SK-N-SH (cell line): ENCODE data around the gene ARHGAP15. TPM values are rescaled to one million over a fixed set of nuclear protein-coding genes. Genes with fewer than 3 reads are reported as not detected.

Experiments
- CTCF ChIA-PET: fragments of 300-600, 350-600 bp; formaldehyde crosslinking; extraction: SDS; loops from one replicate; lab custom pipeline; 2021; lab: Yijun Ruan, JAX
- POLR2A ChIA-PET: fragments of 350-600 bp; sonication (Branson Sonifier 250); formaldehyde crosslinking; extraction: SDS; loops from one replicate; lab custom pipeline; 2020; ENCODE audit warnings: antibody characterized with exemption, inconsistent platforms; lab: Yijun Ruan, JAX
- DNase-seq: peaks from one replicate; pipeline ENCODE4 v3.0.0; 2012
- H2AFZ ChIP-seq: fragments of 200-600 bp; sonication (generic); 2 replicates; pipeline ENCODE4 v1.8.1; 2016; ENCODE audit warnings: antibody characterized with exemption, mild to moderate bottlenecking, low read depth
- H3F3A ChIP-seq: fragments of 200-600 bp; sonication (generic); replicated peaks from 2 replicates; pipeline ENCODE3; 2016; ENCODE audit warnings: antibody characterized with exemption, mild to moderate bottlenecking; ENCODE audit not compliant: insufficient read depth
- H3K27ac ChIP-seq, 2 experiments: fragments of 200-500 bp in 1 of 2; fragments of 200-600 bp in 1 of 2; sonication (Bioruptor generic) in 1 of 2; sonication (generic), shearing (Covaris generic) in 1 of 2; 2 replicates each; pipeline versions ENCODE4 v1.5.1 to v1.6.1; 2014 to 2016; ENCODE audit warnings: low read depth in 2 of 2, inconsistent platforms in 1 of 2, low read length in 1 of 2, mild to moderate bottlenecking in 1 of 2, mixed read lengths in 1 of 2
- H3K27me3 ChIP-seq: fragments of 200-600 bp; sonication (generic), shearing (Covaris generic); 2 replicates; pipeline ENCODE4 v1.6.1; 2016; ENCODE audit warnings: mixed run types; ENCODE audit not compliant: insufficient read depth
- H3K36me3 ChIP-seq, 2 experiments: fragments of 200-500 bp in 1 of 2; fragments of 200-600 bp in 1 of 2; sonication (Bioruptor generic) in 1 of 2; sonication (generic) in 1 of 2; replicated peaks in 1 of 2; 2 replicates each; pipeline versions ENCODE3 to v1.5.1; 2014 to 2016; ENCODE audit warnings: low read length in 1 of 2, mild to moderate bottlenecking in 1 of 2; ENCODE audit not compliant: insufficient read depth in 2 of 2, control insufficient read depth in 1 of 2
- H3K4me1 ChIP-seq, 2 experiments: fragments of 200-500 bp in 1 of 2; fragments of 200-600 bp in 1 of 2; sonication (Bioruptor generic) in 1 of 2; sonication (generic), shearing (Covaris generic) in 1 of 2; 2 replicates each; pipeline versions ENCODE4 v1.5.1 to v1.6.1; 2014 to 2016; ENCODE audit warnings: low read depth in 1 of 2, low read length in 1 of 2, mixed run types in 1 of 2; ENCODE audit not compliant: insufficient read depth in 2 of 2, control insufficient read depth in 1 of 2
- H3K4me2 ChIP-seq: fragments of 200-600 bp; sonication (generic), shearing (Covaris generic); 2 replicates; pipeline ENCODE4 v1.6.1; 2017; ENCODE audit warnings: mixed run types
- H3K4me3 ChIP-seq, 2 experiments: fragments of 200-500 bp in 1 of 2; fragments of 200-600 bp in 1 of 2; sonication (Bioruptor generic) in 1 of 2; sonication (generic), shearing (Covaris generic) in 1 of 2; 2 replicates each; pipeline versions ENCODE4 v1.5.1 to v1.8.1; 2014 to 2016; ENCODE audit warnings: low read depth in 2 of 2, inconsistent platforms in 1 of 2, low read length in 1 of 2, mild to moderate bottlenecking in 1 of 2, mixed read lengths in 1 of 2, moderate library complexity in 1 of 2
- H3K79me2 ChIP-seq: fragments of 200-600 bp; sonication (generic); 2 replicates; pipeline ENCODE4 v1.8.1; 2017; ENCODE audit warnings: mild to moderate bottlenecking; ENCODE audit not compliant: insufficient read depth
- H3K9ac ChIP-seq: fragments of 200-600 bp; sonication (generic); 2 replicates; pipeline ENCODE4 v1.6.1; 2017; ENCODE audit warnings: mixed run types
- H3K9me2 ChIP-seq: fragments of 200-600 bp; sonication (generic); 2 replicates; pipeline ENCODE4 v1.6.1; 2017; ENCODE audit warnings: mixed run types
- H3K9me3 ChIP-seq: fragments of 200-600 bp; sonication (generic); 2 replicates; pipeline ENCODE4 v1.6.1; 2017; ENCODE audit warnings: mixed run types, mild to moderate bottlenecking, moderate library complexity
- H4K20me1 ChIP-seq: fragments of 200-600 bp; sonication (generic); 2 replicates; pipeline ENCODE4 v1.6.1; 2017; ENCODE audit warnings: mild to moderate bottlenecking, mixed run types; ENCODE audit not compliant: insufficient read depth
- ELF1 ChIP-seq: IDR thresholded peaks from 2 replicates; pipeline ENCODE4 v1.4.0; 2012
- FOSL2 ChIP-seq: IDR thresholded peaks from 2 replicates; pipeline ENCODE4 v1.4.0; 2012; ENCODE audit warnings: low read depth, mild to moderate bottlenecking, moderate library complexity, borderline replicate concordance
- GABPA ChIP-seq: IDR thresholded peaks from 2 replicates; pipeline ENCODE4 v1.4.0; 2012; ENCODE audit warnings: low read depth, mild to moderate bottlenecking
- IRF3 ChIP-seq: fragments of 150-350 bp; IDR thresholded peaks from 2 replicates; pipeline ENCODE4 v1.6.1; 2016; ENCODE audit warnings: mild to moderate bottlenecking, low read depth, low read length
- MXI1 ChIP-seq: IDR thresholded peaks from 2 replicates; pipeline ENCODE4 v1.6.1; 2012; ENCODE audit warnings: mild to moderate bottlenecking, low read depth, low read length, improper control_type of control experiment
- PBX3 ChIP-seq: IDR thresholded peaks from 2 replicates; pipeline ENCODE4; 2012
- RCOR1 ChIP-seq: fragments of 150-350 bp; IDR thresholded peaks from 2 replicates; pipeline ENCODE4 v1.6.1; 2017; ENCODE audit warnings: antibody characterized with exemption, low read length
- TAF1 ChIP-seq: IDR thresholded peaks from 2 replicates; pipeline ENCODE4 v1.6.1; 2012; ENCODE audit warnings: low read depth, mild to moderate bottlenecking, low read length, moderate library complexity, borderline replicate concordance
- USF2 ChIP-seq: fragments of 150-350 bp; IDR thresholded peaks from 2 replicates; pipeline ENCODE4 v1.6.1; 2017; ENCODE audit warnings: antibody characterized with exemption, low read length, low read depth, borderline replicate concordance
- WGBS: methylation state at CpG from one replicate; pipeline ENCODE4 v1.1.6; 2017; ENCODE audit warnings: low lambda C conversion rate; 5-methylcytosine and 5-hydroxymethylcytosine counted together
- polyA plus RNA-seq, 3 experiments: library from polyadenylated mRNA; depleted of rRNA; stranded (reverse); fragments of >200 nt; gene quantifications; 2 replicates each; pipeline ENCODE4 v1.2.3, GENCODE V29; 2012
- TF ChIP-seq, protein P1 (sequence below): IDR thresholded peaks from 2 replicates; pipeline ENCODE4 v1.4.0; 2012; ENCODE audit warnings: low read depth

The ARHGAP15 gene
- polyA plus RNA-seq, 1 of the 3 experiments (the other 2 are of a cell fraction), result not detected

DNA sequence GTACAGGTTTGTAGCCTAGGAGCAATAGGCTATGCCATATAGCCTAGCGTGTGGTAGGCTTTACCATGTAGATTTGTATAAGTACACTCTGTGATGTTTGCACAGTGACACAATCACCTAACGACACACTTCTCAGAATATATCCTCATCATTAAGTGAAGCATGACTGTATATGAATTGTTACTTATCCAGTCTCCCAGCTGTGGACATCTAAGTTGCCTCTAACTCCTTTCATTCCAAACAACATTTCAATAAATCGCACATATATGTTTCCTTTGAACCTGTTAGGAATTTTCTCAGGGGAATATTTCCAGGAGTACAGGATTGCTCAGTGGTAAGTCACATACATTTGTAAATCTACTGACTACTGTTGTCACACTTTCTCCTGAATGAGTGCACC lies 90.0 kb downstream of the ARHGAP15 start (continued):
- TF ChIP-seq IRF3 (no peak), TAF1 (no peak), RCOR1 (no peak)

DNA sequence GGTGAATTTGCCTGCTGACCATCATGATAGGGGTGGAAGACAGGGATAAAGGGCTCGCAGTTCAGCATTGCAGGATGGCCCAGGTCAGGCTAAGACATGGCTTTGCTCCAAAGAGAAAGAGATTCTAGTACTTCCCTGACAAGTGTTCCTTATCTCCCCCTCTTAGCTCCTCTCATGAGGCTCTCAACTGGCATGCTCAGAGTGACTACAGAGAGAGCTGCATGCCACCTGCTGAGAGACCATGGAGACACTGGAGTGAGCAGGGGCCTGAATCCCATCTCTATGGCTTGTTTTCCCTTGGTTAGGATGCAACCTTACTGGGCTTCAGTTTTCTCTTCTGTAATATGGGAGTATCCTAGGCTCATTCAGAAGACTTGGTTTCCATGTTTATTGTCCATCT lies 94.3 kb downstream of the ARHGAP15 start:
- Histone ChIP-seq H3K4me3 (no peak overlapping the region), H3F3A (no peaks in the 10 kb centered on the region), H3K79me2 (no peaks in the 10 kb centered on the region), H3K27me3 (no peaks in the 10 kb centered on the region), H4K20me1 (no peaks in the 10 kb centered on the region)
- 53% methylated on average over 1 of the region's 1 CpG for WGBS
- TF ChIP-seq, protein P1, sequence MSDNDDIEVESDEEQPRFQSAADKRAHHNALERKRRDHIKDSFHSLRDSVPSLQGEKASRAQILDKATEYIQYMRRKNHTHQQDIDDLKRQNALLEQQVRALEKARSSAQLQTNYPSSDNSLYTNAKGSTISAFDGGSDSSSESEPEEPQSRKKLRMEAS, result no peak
- TF ChIP-seq USF2, result no peak
- TF ChIP-seq PBX3, result no peak
- TF ChIP-seq MXI1, result no peak
- TF ChIP-seq, all 33 proteins: peak for 0
- DNase-seq, result no peak
- Histone ChIP-seq H2AFZ (no peak overlapping the region), H3K9ac (no peak overlapping the region), H3K9me3 (no peaks in the 10 kb centered on the region), H3K27ac (no peak overlapping the region), H3K9me2 (no peaks in the 10 kb centered on the region), H3K4me2 (no peak overlapping the region), H3K36me3 (no peaks in the 10 kb centered on the region), H3K4me1 (no peaks in the 10 kb centered on the region; a peak in 1 of 4 replicates)
- ChIA-PET POLR2A (no interaction called here), CTCF (interaction anchor here (0.6 to 4.3 kb wide), 10 partner anchors 23 to 203 kb away, joined by 3 to 66 read pairs (median 6); no protein-coding TSS in a partner anchor)

DNA sequence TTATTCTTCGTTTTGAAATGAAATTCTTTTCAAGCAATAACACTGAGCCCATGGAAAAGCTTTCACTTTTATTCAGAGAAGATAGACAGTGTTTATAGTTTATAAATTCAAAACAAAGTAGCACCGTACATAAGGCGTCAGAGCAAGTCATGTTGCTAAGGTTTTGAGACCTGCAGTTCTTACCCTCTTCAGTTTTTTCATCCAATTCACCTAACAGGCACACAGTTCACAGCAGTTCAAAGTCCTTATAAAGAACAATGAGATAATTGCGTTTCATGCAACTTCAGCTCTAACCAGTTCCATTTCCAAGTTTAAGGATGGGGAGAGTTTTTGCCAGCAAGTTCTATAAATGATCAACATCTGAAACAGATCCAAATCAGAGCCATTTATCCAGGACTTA lies 96.7 kb downstream of the ARHGAP15 start:
- WGBS, result 60% methylated on average over 4 of the region's 4 CpGs
- CTCF ChIA-PET, result interaction anchor here (0.6 to 3.3 kb wide), 5 partner anchors 12 to 191 kb away, joined by 3 to 10 read pairs (median 5); no protein-coding TSS in a partner anchor

More for the DNA sequence above, 96.7 kb downstream of the ARHGAP15 start:
- H3K79me2 ChIP-seq, result no peaks in the 10 kb centered on the region
- POLR2A ChIA-PET, result no interaction called here
- DNase-seq, result no peak
- no peaks in the 10 kb centered on the region for H3K27me3 ChIP-seq
- H3K36me3 ChIP-seq, result no peaks in the 10 kb centered on the region
- no peak overlapping the region for H3K4me2 ChIP-seq
- no peaks in the 10 kb centered on the region for H4K20me1 ChIP-seq
- H3F3A ChIP-seq, result no peaks in the 10 kb centered on the region
- H3K9me2 ChIP-seq, result no peaks in the 10 kb centered on the region
- no peak overlapping the region for H3K4me3 ChIP-seq
- no peak overlapping the region for H2AFZ ChIP-seq
- H3K4me1 ChIP-seq, result peaks cover 0 to 3% of the 10 kb centered on the region in 2 experiments; a peak in 2 of 4 replicates
- H3K9ac ChIP-seq, result no peak overlapping the region
- no peak overlapping the region for H3K27ac ChIP-seq
- no peaks in the 10 kb centered on the region for H3K9me3 ChIP-seq
- TF ChIP-seq IRF3 (no peak), GABPA (no peak), FOSL2 (no peak), ELF1 (no peak), USF2 (no peak)
- TF ChIP-seq, all 33 proteins: peak for 0
